ENCODE results near the gene LRRC17.

The LRRC17 gene

GRCh38 chr7:102978284-102978683 is 65.5 kb downstream of the LRRC17 start:
- no peak overlapping the region for H3K4me3 ChIP-seq (ENCODE audit: low read depth, low read length)
- TF ChIP-seq CTCF (IDR thresholded peaks at IDR 0.05; ENCODE audit: insufficient read depth, low read depth, low read length, missing control alignments) = no peak
- no peak for DNase-seq (ENCODE audit: low read depth)

- H3K4me3 ChIP-seq (ENCODE audit: low read depth, low read length) = no peak overlapping the region
- no peak for TF ChIP-seq CTCF (IDR thresholded peaks at IDR 0.05; ENCODE audit: insufficient read depth, low read depth, low read length, missing control alignments)
- no peak for DNase-seq (ENCODE audit: low read depth)
Observed at GRCh38 chr7:102979670-102980069, 66.9 kb downstream of the LRRC17 start.

GRCh38 chr7:102981451-102981850 is 68.7 kb downstream of the LRRC17 start:
- no peak overlapping the region for H3K4me3 ChIP-seq (ENCODE audit: low read depth, low read length)
- DNase-seq (ENCODE audit: low read depth) = no peak
- no peak for TF ChIP-seq CTCF (IDR thresholded peaks at IDR 0.05; ENCODE audit: insufficient read depth, low read depth, low read length, missing control alignments)

GRCh38 chr7:102982235-102982634 is 69.4 kb downstream of the LRRC17 start:
- no peak for TF ChIP-seq CTCF (IDR thresholded peaks at IDR 0.05; ENCODE audit: insufficient read depth, low read depth, low read length, missing control alignments)
- no peak overlapping the region for H3K4me3 ChIP-seq (ENCODE audit: low read depth, low read length)
- no peak for DNase-seq (ENCODE audit: low read depth)

- no peak overlapping the region for H3K4me3 ChIP-seq (ENCODE audit: low read depth, low read length)
- no peak for DNase-seq (ENCODE audit: low read depth)
- no peak for TF ChIP-seq CTCF (IDR thresholded peaks at IDR 0.05; ENCODE audit: insufficient read depth, low read depth, low read length, missing control alignments)
Observed at GRCh38 chr7:102983602-102984001, 70.8 kb downstream of the LRRC17 start.

- no peak for TF ChIP-seq CTCF (IDR thresholded peaks at IDR 0.05; ENCODE audit: insufficient read depth, low read depth, low read length, missing control alignments)
- no peak for DNase-seq (ENCODE audit: low read depth)
- no peak overlapping the region for H3K4me3 ChIP-seq (ENCODE audit: low read depth, low read length)
Observed at GRCh38 chr7:102985176-102985783, 72.5 kb downstream of the LRRC17 start.

GRCh38 chr7:102988088-102988487 is 75.3 kb downstream of the LRRC17 start:
- no peak for TF ChIP-seq CTCF (IDR thresholded peaks at IDR 0.05; ENCODE audit: insufficient read depth, low read depth, low read length, missing control alignments)
- no peak overlapping the region for H3K4me3 ChIP-seq (ENCODE audit: low read depth, low read length)
- DNase-seq (ENCODE audit: low read depth) = no peak
